ENCODE results near the gene CDK4.

The CDK4 gene

GRCh38 chr12:57738661-57739237, 13.4 kb downstream of the CDK4 start, which contains the start of gene AGAP2:
TSS of gene AGAP2 (minus strand) at chr12:57738742. CDS start at chr12:57738246, 496 bp downstream.
- ChIA-PET CTCF (no interaction called here), POLR2A (interaction anchor here (0.7 kb wide), 1 partner anchor 13 kb away, joined by 3 read pairs; no protein-coding TSS in a partner anchor)
- peak; percentile 70 for DNase-seq (ENCODE audit: extremely low spot score)
- TF ChIP-seq HDGF (IDR thresholded peaks at IDR 0.05; ENCODE audit: borderline replicate concordance) (no peak), ARNT (IDR thresholded peaks at IDR 0.05) (no peak), TARDBP (IDR thresholded peaks at IDR 0.05) (no peak), ELF4 (IDR thresholded peaks at IDR 0.05) (no peak), SP1 (IDR thresholded peaks at IDR 0.05) (no peak), FOXM1 (IDR thresholded peaks at IDR 0.05; ENCODE audit: borderline replicate concordance) (no peak), ZNF384 (IDR thresholded peaks at IDR 0.05) (no peak), FOXK2 (IDR thresholded peaks at IDR 0.05) (no peak), FOXA1 (IDR thresholded peaks at IDR 0.05) (no peak), BHLHE40 (IDR thresholded peaks at IDR 0.05; ENCODE audit: borderline replicate concordance) (no peak), LEF1 (IDR thresholded peaks at IDR 0.05; ENCODE audit: borderline replicate concordance) (no peak), NFRKB (IDR thresholded peaks at IDR 0.05) (no peak), L3MBTL2 (conservative IDR thresholded peaks at IDR 0.05) (no peak), SUZ12 (IDR thresholded peaks at IDR 0.05) (no peak), CTBP1 (IDR thresholded peaks at IDR 0.05; ENCODE audit: borderline replicate concordance) (no peak)
- TF ChIP-seq, protein P1, sequence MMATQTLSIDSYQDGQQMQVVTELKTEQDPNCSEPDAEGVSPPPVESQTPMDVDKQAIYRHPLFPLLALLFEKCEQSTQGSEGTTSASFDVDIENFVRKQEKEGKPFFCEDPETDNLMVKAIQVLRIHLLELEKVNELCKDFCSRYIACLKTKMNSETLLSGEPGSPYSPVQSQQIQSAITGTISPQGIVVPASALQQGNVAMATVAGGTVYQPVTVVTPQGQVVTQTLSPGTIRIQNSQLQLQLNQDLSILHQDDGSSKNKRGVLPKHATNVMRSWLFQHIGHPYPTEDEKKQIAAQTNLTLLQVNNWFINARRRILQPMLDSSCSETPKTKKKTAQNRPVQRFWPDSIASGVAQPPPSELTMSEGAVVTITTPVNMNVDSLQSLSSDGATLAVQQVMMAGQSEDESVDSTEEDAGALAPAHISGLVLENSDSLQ (IDR thresholded peaks at IDR 0.05), result no peak

- TF ChIP-seq, protein P1 (IDR thresholded peaks at IDR 0.05), result no peak
- TF ChIP-seq ZNF384 (IDR thresholded peaks at IDR 0.05), result no peak
- TF ChIP-seq LEF1 (IDR thresholded peaks at IDR 0.05; ENCODE audit: borderline replicate concordance), result no peak
- no peak for TF ChIP-seq TARDBP (IDR thresholded peaks at IDR 0.05)
- no peak for TF ChIP-seq CTBP1 (IDR thresholded peaks at IDR 0.05; ENCODE audit: borderline replicate concordance)
- ChIA-PET CTCF (interaction anchor here (0.7 to 3.6 kb wide), 2 partner anchors 12 to 139 kb away, joined by 4 to 25 read pairs; no protein-coding TSS in a partner anchor), POLR2A (interaction anchor here (0.5 to 6.9 kb wide), 6 partner anchors 7 to 654 kb away, joined by 3 to 42 read pairs (median 4); partner anchors contain the start of genes CDK4, EEF1AKMT3, METTL1 and OS9)
- DNase-seq (ENCODE audit: extremely low spot score), result no peak
Measured at GRCh38 chr12:57737467-57738460, 14.3 kb downstream of the CDK4 start.

DNA sequence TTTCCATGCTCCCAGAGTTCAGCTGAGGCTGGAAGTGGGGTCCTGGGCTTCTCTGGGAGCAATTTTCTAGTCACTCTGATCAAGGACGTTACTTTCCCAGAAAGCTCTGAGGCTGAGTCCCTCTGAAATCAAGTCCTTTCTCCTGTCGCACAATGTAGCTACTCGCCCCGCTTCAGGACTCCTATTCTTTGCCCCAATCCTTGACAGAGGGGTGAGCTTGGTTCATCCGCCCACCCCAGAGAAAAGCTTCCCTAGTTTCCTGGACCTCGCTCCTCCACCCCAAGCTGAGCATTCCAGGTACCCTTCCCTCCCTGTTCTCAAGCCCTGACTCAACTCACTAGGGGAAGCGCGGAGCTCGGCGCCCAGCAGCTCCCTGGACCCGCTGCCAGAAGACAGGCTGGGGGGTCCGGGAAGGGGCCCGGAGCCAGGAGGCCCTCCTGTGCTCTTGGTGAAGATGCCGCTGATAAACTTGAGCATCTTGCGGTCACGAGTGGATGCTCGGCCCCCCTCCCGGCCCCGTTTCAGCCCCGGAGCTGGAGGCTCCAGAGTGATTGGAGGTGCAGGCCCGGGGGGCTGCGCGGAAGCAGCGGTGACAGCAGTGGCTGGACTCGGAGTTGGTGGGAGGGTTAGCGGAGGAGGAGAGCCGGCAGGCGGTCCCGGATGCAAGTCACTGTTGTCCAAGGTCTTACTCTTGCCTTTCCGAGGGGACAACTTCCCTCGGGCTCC, 15.2 kb downstream of the CDK4 start:
- no peak for DNase-seq (ENCODE audit: extremely low spot score)
- TF ChIP-seq SP1 (IDR thresholded peaks at IDR 0.05) (no peak), FOXM1 (IDR thresholded peaks at IDR 0.05; ENCODE audit: borderline replicate concordance) (no peak), HDGF (IDR thresholded peaks at IDR 0.05; ENCODE audit: borderline replicate concordance) (no peak), TARDBP (IDR thresholded peaks at IDR 0.05) (no peak), SUZ12 (IDR thresholded peaks at IDR 0.05) (no peak), ARNT (IDR thresholded peaks at IDR 0.05) (no peak), NFRKB (IDR thresholded peaks at IDR 0.05) (no peak), FOXA1 (IDR thresholded peaks at IDR 0.05) (no peak), ZNF384 (IDR thresholded peaks at IDR 0.05) (no peak), ELF4 (IDR thresholded peaks at IDR 0.05) (no peak), CTBP1 (IDR thresholded peaks at IDR 0.05; ENCODE audit: borderline replicate concordance) (no peak), L3MBTL2 (conservative IDR thresholded peaks at IDR 0.05) (no peak)
- TF ChIP-seq, protein P1 (IDR thresholded peaks at IDR 0.05), result no peak
- CTCF ChIA-PET, result interaction anchor here (0.7 to 3.6 kb wide), 5 partner anchors 11 to 162 kb away, joined by 3 to 25 read pairs (median 4); no protein-coding TSS in a partner anchor
- POLR2A ChIA-PET, result interaction anchor here (0.5 to 6.9 kb wide), 7 partner anchors 8 to 653 kb away, joined by 3 to 42 read pairs (median 4); partner anchors contain the start of genes CDK4, EEF1AKMT3, METTL1 and OS9

DNA sequence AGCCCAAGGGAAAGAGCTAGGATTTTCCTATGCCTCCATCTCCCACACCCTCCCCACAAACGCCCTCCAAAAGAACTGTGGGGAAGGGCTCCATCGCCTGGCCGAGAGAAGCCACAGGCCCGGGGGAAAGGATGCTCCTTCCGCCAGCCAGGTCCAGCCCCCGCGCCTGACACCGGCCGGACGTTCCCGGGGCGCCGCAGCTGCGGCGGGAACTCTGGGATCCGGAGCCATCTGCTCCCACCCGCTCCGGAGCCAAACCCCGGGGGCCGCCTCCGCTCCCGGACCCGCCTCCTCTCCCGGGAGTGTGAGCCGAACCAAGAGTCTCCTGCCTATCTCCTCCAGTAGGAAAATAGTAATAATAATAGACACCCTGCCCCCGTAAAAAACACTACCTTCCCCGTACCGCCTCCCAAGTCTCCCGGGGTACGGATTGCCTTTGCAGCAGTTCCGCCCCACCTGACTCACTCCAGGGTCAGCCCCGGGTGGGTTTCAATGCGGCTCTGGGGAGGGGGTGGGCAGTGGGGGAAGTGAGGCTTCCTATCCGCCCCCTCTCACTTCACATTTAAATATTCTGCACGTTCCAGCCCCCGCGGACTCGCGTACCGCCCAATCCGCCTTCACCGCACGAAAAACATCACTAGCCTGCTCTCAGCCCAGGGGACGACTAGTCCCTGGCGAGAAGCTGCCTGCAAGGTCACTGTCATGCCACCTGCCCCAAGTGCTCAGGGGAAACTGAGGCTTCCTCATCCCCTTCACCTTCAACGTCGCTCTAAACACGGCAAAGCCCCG, 16.0 kb downstream of the CDK4 start:
- TF ChIP-seq ELF4 (IDR thresholded peaks at IDR 0.05), result no peak
- TF ChIP-seq TARDBP (IDR thresholded peaks at IDR 0.05), result no peak
- TF ChIP-seq LEF1 (IDR thresholded peaks at IDR 0.05; ENCODE audit: borderline replicate concordance), result no peak
- TF ChIP-seq NFRKB (IDR thresholded peaks at IDR 0.05), result no peak
- no peak for TF ChIP-seq SUZ12 (IDR thresholded peaks at IDR 0.05)
- peak; percentile 52 for DNase-seq (ENCODE audit: extremely low spot score)
- ChIA-PET CTCF (interaction anchor here (0.7 to 3.6 kb wide), 9 partner anchors 10 to 277 kb away, joined by 3 to 25 read pairs (median 3); no protein-coding TSS in a partner anchor), POLR2A (interaction anchor here (0.7 to 6.9 kb wide), 9 partner anchors 9 to 43 kb away, joined by 3 to 42 read pairs (median 4); partner anchors contain the start of genes CDK4, EEF1AKMT3, METTL1 and OS9)

All from HEK293T (cell line).